K562 (cell line): Measurements from ENCODE around the gene GMEB2. TPM values are rescaled to one million over a fixed set of nuclear protein-coding genes. Genes with fewer than 3 reads are reported as not detected.

Experiments used
- CBFA2T3 ChIP-seq: fragments of 450-650 bp; IDR thresholded peaks from 2 replicates; pipeline ENCODE4 v1.6.1; 2017
- CEBPG ChIP-seq, 3 experiments: fragments of 200-800 bp in 1 of 3; sonication (Bioruptor generic) in 1 of 3; sonication (generic) in 1 of 3; formaldehyde crosslinking in 1 of 3; IDR thresholded peaks in 2 of 3; conservative IDR thresholded peaks in 1 of 3; 2 replicates each; pipeline versions ENCODE4 v1.6.1 to v1.8.0; 2016 to 2022; ENCODE audit warnings: missing compliant biosample characterization in 2 of 3, missing genetic modification characterization in 2 of 3, mild to moderate bottlenecking in 1 of 3, missing genetic modification reagents in 1 of 3
- CREM ChIP-seq: IDR thresholded peaks from 2 replicates; pipeline ENCODE4 v1.6.1; 2014; ENCODE audit warnings: antibody characterized with exemption, low read depth
- ELF2 ChIP-seq: fragments of 250-450 bp; sonication (Bioruptor Pico); IDR thresholded peaks from 2 replicates; pipeline ENCODE4 v1.5.0; 2021; ENCODE audit warnings: mild to moderate bottlenecking
- FOXP1 ChIP-seq: sonication (generic); formaldehyde crosslinking; IDR thresholded peaks from 2 replicates; pipeline ENCODE4 v1.8.0; 2022; ENCODE audit warnings: mild to moderate bottlenecking, missing genetic modification reagents
- HNRNPLL ChIP-seq: fragments of 200-400 bp; formaldehyde crosslinking; IDR thresholded peaks from 2 replicates; pipeline ENCODE4 v1.6.1; 2017; ENCODE audit warnings: low read length, low read depth, mild to moderate bottlenecking; ENCODE audit not compliant: poor library complexity, severe bottlenecking
- MCM3 ChIP-seq: fragments of 450-650 bp; IDR thresholded peaks from 2 replicates; pipeline ENCODE4 v1.6.1; 2016
- MECOM ChIP-seq: fragments of 250-450 bp; sonication (Bioruptor Pico); IDR thresholded peaks from 2 replicates; pipeline ENCODE4 v1.8.0; 2022; ENCODE audit warnings: inconsistent platforms
- MXI1 ChIP-seq: IDR thresholded peaks from 2 replicates; pipeline ENCODE4 v1.6.1; 2011; ENCODE audit warnings: low read depth, mild to moderate bottlenecking, improper control_type of control experiment, low read length
- NFRKB ChIP-seq: fragments of 450-650 bp; IDR thresholded peaks from 2 replicates; pipeline ENCODE4 v1.6.1; 2016; ENCODE audit warnings: low read depth
- NONO ChIP-seq, 2 experiments: fragments of 200-400 bp in 1 of 2; fragments of 450-650 bp in 1 of 2; formaldehyde crosslinking in 1 of 2; IDR thresholded peaks; 2 replicates each; pipeline ENCODE4 v1.6.1; 2017; ENCODE audit warnings: low read depth in 2 of 2, mild to moderate bottlenecking in 2 of 2, moderate library complexity in 2 of 2, low read length in 1 of 2
- PHB ChIP-seq: fragments of 250-450 bp; sonication (Bioruptor Pico); IDR thresholded peaks from 2 replicates; pipeline ENCODE4 v1.5.0; 2021
- PYGO2 ChIP-seq: fragments of 450-650 bp; IDR thresholded peaks from 2 replicates; pipeline ENCODE4 v1.6.1; 2016; ENCODE audit warnings: mild to moderate bottlenecking, missing genetic modification characterization, moderate library complexity, missing compliant biosample characterization
- RBFOX2 ChIP-seq: fragments of 200-400 bp; formaldehyde crosslinking; IDR thresholded peaks from 2 replicates; pipeline ENCODE4 v1.6.1; 2017; ENCODE audit warnings: low read depth, mild to moderate bottlenecking, low read length, moderate library complexity
- RBM17 ChIP-seq: fragments of 200-400 bp; formaldehyde crosslinking; IDR thresholded peaks from 2 replicates; pipeline ENCODE4 v1.6.1; 2017; ENCODE audit warnings: low read depth, mild to moderate bottlenecking, low read length, borderline replicate concordance
- RBM34 ChIP-seq: fragments of 200-400 bp; formaldehyde crosslinking; IDR thresholded peaks from 2 replicates; pipeline ENCODE4 v1.6.1; 2018; ENCODE audit warnings: low read length, borderline replicate concordance; ENCODE audit not compliant: insufficient read depth
- TAF1 ChIP-seq: IDR thresholded peaks from 2 replicates; pipeline ENCODE4 v1.6.1; 2011; ENCODE audit warnings: mild to moderate bottlenecking, low read length, moderate library complexity; ENCODE audit not compliant: insufficient read depth, control insufficient read depth, severe bottlenecking; ENCODE audit errors: extremely low read depth
- ZFP1 ChIP-seq: fragments of 450-650 bp; formaldehyde crosslinking; IDR thresholded peaks from 2 replicates; pipeline ENCODE4 v1.4.0; 2020; ENCODE audit warnings: mild to moderate bottlenecking, mixed read lengths
- ZNF12 ChIP-seq: sonication (generic); formaldehyde crosslinking; IDR thresholded peaks from 2 replicates; pipeline ENCODE4 v1.4.0; 2020; ENCODE audit warnings: mild to moderate bottlenecking, missing genetic modification reagents
- polyA plus RNA-seq, 8 experiments: library from polyadenylated mRNA; depleted of rRNA in 4 of 8; stranded (reverse) in 5 of 8; unstranded in 3 of 8; fragments of >200 nt; fragmentation: Nextera tagmentation in 2 of 8; fragmentation: Illumina TruSeq in 1 of 8; extraction: Ambion mirVana in 2 of 8; extraction: Trizol in 1 of 8; gene quantifications; 2 replicates each; pipeline versions ENCODE4 v1.2.1 to v1.2.3, GENCODE V29; 2011 to 2014; ENCODE audit warnings: inconsistent platforms in 1 of 8, missing spikeins in 1 of 8
- total RNA-seq, 7 experiments: library from RNA; depleted of rRNA in 6 of 7; stranded (reverse); fragments of >200 nt in 6 of 7; fragmentation: Illumina TruSeq in 2 of 7; extraction: Trizol in 2 of 7; gene quantifications; 2 replicates each; pipeline versions ENCODE4 v1.2.1 to v1.2.3, GENCODE V29; 2011 to 2021; ENCODE audit warnings: low replicate concordance in 1 of 7
- TF ChIP-seq, protein P1 (sequence below): fragments of 250-450 bp; sonication (Bioruptor Pico); IDR thresholded peaks from 2 replicates; pipeline ENCODE4 v1.4.0; 2020; ENCODE audit warnings: mild to moderate bottlenecking, moderate library complexity
- TF ChIP-seq, protein P2 (sequence below), 2 experiments: fragments of 450-650 bp; conservative IDR thresholded peaks; 2 replicates each; pipeline ENCODE4 v1.6.1; 2017; ENCODE audit warnings: mild to moderate bottlenecking in 2 of 2, moderate library complexity in 2 of 2
- TF ChIP-seq, protein P3 (sequence below): fragments of 200-800 bp; sonication (Bioruptor generic); IDR thresholded peaks from 2 replicates; pipeline ENCODE4 v1.6.1; 2017; ENCODE audit warnings: missing genetic modification characterization, missing compliant biosample characterization

Gene GMEB2
- total and polyA plus RNA-seq, 9 of the 15 experiments (the other 6 are each of a cell fraction or from before 2014, with no cell fraction given), result 0.03 to 13.9 (median 6.3) TPM

GRCh38 chr20:63641792-63642523, 15.1 kb upstream of the GMEB2 start (continued):
- TF ChIP-seq, protein P1, sequence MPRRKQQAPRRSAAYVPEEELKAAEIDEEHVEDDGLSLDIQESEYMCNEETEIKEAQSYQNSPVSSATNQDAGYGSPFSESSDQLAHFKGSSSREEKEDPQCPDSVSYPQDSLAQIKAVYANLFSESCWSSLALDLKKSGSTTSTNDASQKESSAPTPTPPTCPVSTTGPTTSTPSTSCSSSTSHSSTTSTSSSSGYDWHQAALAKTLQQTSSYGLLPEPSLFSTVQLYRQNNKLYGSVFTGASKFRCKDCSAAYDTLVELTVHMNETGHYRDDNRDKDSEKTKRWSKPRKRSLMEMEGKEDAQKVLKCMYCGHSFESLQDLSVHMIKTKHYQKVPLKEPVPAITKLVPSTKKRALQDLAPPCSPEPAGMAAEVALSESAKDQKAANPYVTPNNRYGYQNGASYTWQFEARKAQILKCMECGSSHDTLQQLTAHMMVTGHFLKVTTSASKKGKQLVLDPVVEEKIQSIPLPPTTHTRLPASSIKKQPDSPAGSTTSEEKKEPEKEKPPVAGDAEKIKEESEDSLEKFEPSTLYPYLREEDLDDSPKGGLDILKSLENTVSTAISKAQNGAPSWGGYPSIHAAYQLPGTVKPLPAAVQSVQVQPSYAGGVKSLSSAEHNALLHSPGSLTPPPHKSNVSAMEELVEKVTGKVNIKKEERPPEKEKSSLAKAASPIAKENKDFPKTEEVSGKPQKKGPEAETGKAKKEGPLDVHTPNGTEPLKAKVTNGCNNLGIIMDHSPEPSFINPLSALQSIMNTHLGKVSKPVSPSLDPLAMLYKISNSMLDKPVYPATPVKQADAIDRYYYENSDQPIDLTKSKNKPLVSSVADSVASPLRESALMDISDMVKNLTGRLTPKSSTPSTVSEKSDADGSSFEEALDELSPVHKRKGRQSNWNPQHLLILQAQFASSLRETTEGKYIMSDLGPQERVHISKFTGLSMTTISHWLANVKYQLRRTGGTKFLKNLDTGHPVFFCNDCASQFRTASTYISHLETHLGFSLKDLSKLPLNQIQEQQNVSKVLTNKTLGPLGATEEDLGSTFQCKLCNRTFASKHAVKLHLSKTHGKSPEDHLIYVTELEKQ (CRISPR knock-in tag), result no peak
- TF ChIP-seq CEBPG (CRISPR knock-in tag; IDR thresholded peaks at IDR 0.05), result no peak
- no peak for TF ChIP-seq CEBPG (tag; conservative IDR thresholded peaks at IDR 0.05 in 1 of 2, IDR thresholded peaks at IDR 0.05 in 1 of 2)
- peak; percentile 14 for TF ChIP-seq TAF1
- TF ChIP-seq, protein P2, sequence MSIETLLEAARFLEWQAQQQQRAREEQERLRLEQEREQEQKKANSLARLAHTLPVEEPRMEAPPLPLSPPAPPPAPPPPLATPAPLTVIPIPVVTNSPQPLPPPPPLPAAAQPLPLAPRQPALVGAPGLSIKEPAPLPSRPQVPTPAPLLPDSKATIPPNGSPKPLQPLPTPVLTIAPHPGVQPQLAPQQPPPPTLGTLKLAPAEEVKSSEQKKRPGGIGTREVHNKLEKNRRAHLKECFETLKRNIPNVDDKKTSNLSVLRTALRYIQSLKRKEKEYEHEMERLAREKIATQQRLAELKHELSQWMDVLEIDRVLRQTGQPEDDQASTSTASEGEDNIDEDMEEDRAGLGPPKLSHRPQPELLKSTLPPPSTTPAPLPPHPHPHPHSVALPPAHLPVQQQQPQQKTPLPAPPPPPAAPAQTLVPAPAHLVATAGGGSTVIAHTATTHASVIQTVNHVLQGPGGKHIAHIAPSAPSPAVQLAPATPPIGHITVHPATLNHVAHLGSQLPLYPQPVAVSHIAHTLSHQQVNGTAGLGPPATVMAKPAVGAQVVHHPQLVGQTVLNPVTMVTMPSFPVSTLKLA (conservative IDR thresholded peaks at IDR 0.05), result peak in 1 of 2 experiments; percentile 57; a peak in 2 of 4 replicates
- 0 out of 2 replicates have a peak, but pooled peaks have one; percentile 25 for TF ChIP-seq MXI1
- peak; percentile 88 for TF ChIP-seq HNRNPLL
- no peak for TF ChIP-seq RBM34
- peak; percentile 53 for TF ChIP-seq CBFA2T3
- peak; percentile 34; the same call in 1 of the 2 replicates for TF ChIP-seq CREM
- TF ChIP-seq PYGO2 (tag), result no peak
- no peak for TF ChIP-seq MCM3
- TF ChIP-seq MECOM, result no peak
- TF ChIP-seq, protein P3, sequence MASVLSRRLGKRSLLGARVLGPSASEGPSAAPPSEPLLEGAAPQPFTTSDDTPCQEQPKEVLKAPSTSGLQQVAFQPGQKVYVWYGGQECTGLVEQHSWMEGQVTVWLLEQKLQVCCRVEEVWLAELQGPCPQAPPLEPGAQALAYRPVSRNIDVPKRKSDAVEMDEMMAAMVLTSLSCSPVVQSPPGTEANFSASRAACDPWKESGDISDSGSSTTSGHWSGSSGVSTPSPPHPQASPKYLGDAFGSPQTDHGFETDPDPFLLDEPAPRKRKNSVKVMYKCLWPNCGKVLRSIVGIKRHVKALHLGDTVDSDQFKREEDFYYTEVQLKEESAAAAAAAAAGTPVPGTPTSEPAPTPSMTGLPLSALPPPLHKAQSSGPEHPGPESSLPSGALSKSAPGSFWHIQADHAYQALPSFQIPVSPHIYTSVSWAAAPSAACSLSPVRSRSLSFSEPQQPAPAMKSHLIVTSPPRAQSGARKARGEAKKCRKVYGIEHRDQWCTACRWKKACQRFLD, result no peak
- no peak for TF ChIP-seq PHB (CRISPR knock-in tag)
- peak in 1 of 2 experiments; percentile 49; a peak in 1 of 4 replicates for TF ChIP-seq NONO (IDR thresholded peaks at IDR 0.05; ENCODE audit: low read depth in 2 of 2, low read length in 1 of 2)
- TF ChIP-seq FOXP1 (CRISPR knock-in tag), result peak; percentile 68; the same call in 1 of the 2 replicates
- no peak for TF ChIP-seq ZFP1 (CRISPR knock-in tag)
- no peak for TF ChIP-seq RBM17
- TF ChIP-seq ELF2, result no peak
- no peak for TF ChIP-seq ZNF12
- peak; percentile 50 for TF ChIP-seq RBFOX2
- TF ChIP-seq NFRKB, result no peak
